K562 (cell line): ENCODE measurements around the gene PRKG1. TPM values are rescaled to one million over a fixed set of nuclear protein-coding genes. Genes with fewer than 3 reads are reported as not detected.

Experiments
- ATAC-seq: fragments of 200-7000 bp; cut with Tn5 transposase; 3 replicates; pipeline ENCODE4 v1.9.1; 2020; ENCODE audit warnings: moderate library complexity
- BruUV-seq: library from RNA; stranded (reverse); fragments of 400-500 nt; replicated peaks from 2 replicates; lab custom pipeline; 2021; lab: Mats Ljungman, UMichigan
- CTCF ChIA-PET: fragments of 300-600 bp; formaldehyde crosslinking; extraction: SDS; loops from one replicate; lab custom pipeline; 2021; ENCODE audit warnings: low intra/inter-chr PET ratio; lab: Yijun Ruan, JAX
- POLR2A ChIA-PET: fragments of 300-600, 350-650 bp; sonication (Branson Sonifier 250); formaldehyde crosslinking; extraction: SDS; loops from one replicate; lab custom pipeline; 2021; ENCODE audit warnings: antibody characterized with exemption, inconsistent platforms; lab: Yijun Ruan, JAX
- DNase-seq, 4 experiments: peaks; one replicate each; pipeline versions ENCODE4 v3.0.0 to v3.0.0-alpha.2; 2011 to 2018; ENCODE audit warnings: low spot score in 3 of 4, mixed read lengths in 3 of 4; ENCODE audit errors: extremely low read depth in 1 of 4
- FAIRE-seq: peaks from 2 replicates; lab custom pipeline; 2011; peaks lifted over from hg19 to GRCh38; lab: Jason Lieb, UNC
- H2AFZ ChIP-seq: 2 replicates; pipeline ENCODE4 v1.6.0; 2011; ENCODE audit warnings: low read depth, low read length, control low read depth, inconsistent platforms
- H3K27ac ChIP-seq: fragments of 200-600 bp; 3 replicates; pipeline ENCODE4 v1.8.0; 2011; ENCODE audit warnings: low read depth, mild to moderate bottlenecking, control low read depth, inconsistent platforms, low read length, moderate library complexity, mixed read lengths; ENCODE audit errors: extremely low read depth
- H3K27me3 ChIP-seq, 2 experiments: fragments of 300-600 bp in 1 of 2; 2 replicates in 1 of 2; 3 replicates in 1 of 2; pipeline versions ENCODE4 v1.6.0 to v1.8.0; 2011; ENCODE audit warnings: inconsistent platforms in 2 of 2, low read length in 2 of 2, mild to moderate bottlenecking in 1 of 2, mixed read lengths in 1 of 2, moderate library complexity in 1 of 2; ENCODE audit not compliant: control insufficient read depth in 2 of 2, insufficient read depth in 2 of 2
- H3K36me3 ChIP-seq: fragments of 300-600 bp; 3 replicates; pipeline ENCODE4 v1.8.0; 2011; ENCODE audit warnings: mild to moderate bottlenecking, low read length, inconsistent platforms; ENCODE audit not compliant: control insufficient read depth, insufficient read depth
- H3K4me1 ChIP-seq, 2 experiments: fragments of 200-600 bp in 1 of 2; replicated peaks in 1 of 2; 2 replicates in 1 of 2; 3 replicates in 1 of 2; pipeline versions ENCODE4 v1.5.1 to v1.8.0; 2011; ENCODE audit warnings: inconsistent platforms in 2 of 2, low read length in 2 of 2, mild to moderate bottlenecking in 1 of 2, mixed read lengths in 1 of 2, moderate library complexity in 1 of 2; ENCODE audit not compliant: control insufficient read depth in 2 of 2, insufficient read depth in 2 of 2
- H3K4me2 ChIP-seq: 2 replicates; pipeline ENCODE4 v1.6.1; 2011; ENCODE audit warnings: low read length, control low read depth, inconsistent platforms, mixed read lengths; ENCODE audit not compliant: insufficient read depth
- H3K4me3 ChIP-seq: fragments of 200-600 bp; sonication (generic), shearing (Covaris generic); 2 replicates; pipeline ENCODE4 v1.5.1; 2016; ENCODE audit warnings: control low read depth, inconsistent platforms
- H3K79me2 ChIP-seq: fragments of 200-600 bp; 3 replicates; pipeline ENCODE4 v1.8.0; 2011; ENCODE audit warnings: low read length, inconsistent platforms; ENCODE audit not compliant: control insufficient read depth, insufficient read depth
- H3K9ac ChIP-seq, 2 experiments: 2 replicates each; pipeline versions ENCODE4 v1.6.0 to v1.6.1; 2011; ENCODE audit warnings: low read depth in 2 of 2, low read length in 2 of 2, control low read depth in 1 of 2, inconsistent platforms in 1 of 2, mild to moderate bottlenecking in 1 of 2, mixed read lengths in 1 of 2; ENCODE audit not compliant: insufficient read depth in 1 of 2
- H3K9me1 ChIP-seq: one replicate; pipeline ENCODE4 v1.6.0; 2011; ENCODE audit warnings: inconsistent platforms, mild to moderate bottlenecking, low read length, moderate library complexity; ENCODE audit not compliant: control insufficient read depth, insufficient read depth
- H3K9me3 ChIP-seq: replicated peaks from 2 replicates; pipeline ENCODE4 v1.5.1; 2011; ENCODE audit warnings: low read depth, low read length, inconsistent platforms; ENCODE audit not compliant: control insufficient read depth, insufficient read depth
- H4K20me1 ChIP-seq: replicated peaks from 2 replicates; pipeline ENCODE4 v1.6.1; 2011; ENCODE audit warnings: low read length, inconsistent platforms, mixed read lengths; ENCODE audit not compliant: control insufficient read depth, insufficient read depth
- ARID1B ChIP-seq: fragments of 450-650 bp; IDR thresholded peaks from 2 replicates; pipeline ENCODE4 v1.6.1; 2016; ENCODE audit warnings: antibody characterized with exemption, mild to moderate bottlenecking, inconsistent platforms
- CEBPG ChIP-seq, 3 experiments: fragments of 200-800 bp in 1 of 3; sonication (Bioruptor generic) in 1 of 3; sonication (generic) in 1 of 3; formaldehyde crosslinking in 1 of 3; IDR thresholded peaks in 2 of 3; conservative IDR thresholded peaks in 1 of 3; 2 replicates each; pipeline versions ENCODE4 v1.6.1 to v1.8.0; 2016 to 2022; ENCODE audit warnings: missing compliant biosample characterization in 2 of 3, missing genetic modification characterization in 2 of 3, mild to moderate bottlenecking in 1 of 3, missing genetic modification reagents in 1 of 3
- DPF2 ChIP-seq: fragments of 450-650 bp; IDR thresholded peaks from 2 replicates; pipeline ENCODE4 v1.6.1; 2016
- HMGXB4 ChIP-seq: sonication (generic); formaldehyde crosslinking; IDR thresholded peaks from 2 replicates; pipeline ENCODE4 v1.8.1; 2023; ENCODE audit warnings: mild to moderate bottlenecking, missing genetic modification reagents
- HOXB6 ChIP-seq: fragments of 250-450 bp; sonication (Bioruptor Pico); IDR thresholded peaks from 2 replicates; pipeline ENCODE4 v1.5.1; 2022; ENCODE audit warnings: mild to moderate bottlenecking, borderline replicate concordance
- MAFF ChIP-seq: IDR thresholded peaks from 2 replicates; pipeline ENCODE4 v1.6.1; 2012; ENCODE audit warnings: low read length, improper control_type of control experiment
- MAFG ChIP-seq: fragments of 450-650 bp; conservative IDR thresholded peaks from 2 replicates; pipeline ENCODE4 v1.6.1; 2016; ENCODE audit warnings: missing genetic modification characterization, missing compliant biosample characterization
- RBM15 ChIP-seq: fragments of 200-400 bp; formaldehyde crosslinking; IDR thresholded peaks from 2 replicates; pipeline ENCODE4 v1.6.1; 2018; ENCODE audit warnings: mild to moderate bottlenecking, low read length, moderate library complexity; ENCODE audit not compliant: insufficient read depth
- SMARCA4 ChIP-seq: fragments of 450-650 bp; IDR thresholded peaks from 2 replicates; pipeline ENCODE4 v1.6.1; 2016
- TRIM24 ChIP-seq, 2 experiments: fragments of 450-650 bp; IDR thresholded peaks; 2 replicates each; pipeline ENCODE4 v1.6.1; 2016
- ZBTB11 ChIP-seq, 3 experiments: fragments of 200-800 bp in 1 of 3; fragments of 250-450 bp in 1 of 3; fragments of 450-650 bp in 1 of 3; sonication (Bioruptor Pico) in 1 of 3; sonication (Bioruptor generic) in 1 of 3; formaldehyde crosslinking in 1 of 3; IDR thresholded peaks; 2 replicates each; pipeline versions ENCODE4 v1.6.1 to v1.8.0; 2016 to 2022; ENCODE audit warnings: mild to moderate bottlenecking in 2 of 3, missing genetic modification characterization in 2 of 3, missing compliant biosample characterization in 1 of 3, moderate library complexity in 1 of 3
- ZHX1 ChIP-seq: fragments of 150-350 bp; conservative IDR thresholded peaks from 2 replicates; pipeline ENCODE4 v1.6.1; 2014; ENCODE audit warnings: low read length
- ZNF384 ChIP-seq: IDR thresholded peaks from 2 replicates; pipeline ENCODE4 v1.6.1; 2012; ENCODE audit warnings: low read depth, low read length, improper control_type of control experiment
- WGBS: fragments of 100-300 bp; shearing (Covaris generic); methylation state at CpG from one replicate; pipeline ENCODE4 v1.1.6; 2016; ENCODE audit warnings: low coverage, mixed read lengths; ENCODE audit not compliant: insufficient coverage; ENCODE audit errors: missing lambda C conversion rate; 5-methylcytosine and 5-hydroxymethylcytosine counted together
- in situ Hi-C: fragments of 300-500 bp; cut with MboI; formaldehyde crosslinking; loops from 4 replicates; pipeline ENCODE4 v1.15.0; 2018; ENCODE audit warnings: inconsistent platforms, mixed read lengths
- intact Hi-C: fragments of 100-400 bp; cut with micrococcal nuclease; formaldehyde crosslinking; loops from 2 replicates; pipeline ENCODE4 v1.14.2; 2022
- polyA plus RNA-seq, 8 experiments: library from polyadenylated mRNA; depleted of rRNA in 4 of 8; stranded (reverse) in 5 of 8; unstranded in 3 of 8; fragments of >200 nt; fragmentation: Nextera tagmentation in 2 of 8; fragmentation: Illumina TruSeq in 1 of 8; extraction: Ambion mirVana in 2 of 8; extraction: Trizol in 1 of 8; gene quantifications; 2 replicates each; pipeline versions ENCODE4 v1.2.1 to v1.2.3, GENCODE V29; 2011 to 2014; ENCODE audit warnings: inconsistent platforms in 1 of 8, missing spikeins in 1 of 8
- total RNA-seq, 7 experiments: library from RNA; depleted of rRNA in 6 of 7; stranded (reverse); fragments of >200 nt in 6 of 7; fragmentation: Illumina TruSeq in 2 of 7; extraction: Trizol in 2 of 7; gene quantifications; 2 replicates each; pipeline versions ENCODE4 v1.2.1 to v1.2.3, GENCODE V29; 2011 to 2021; ENCODE audit warnings: low replicate concordance in 1 of 7

Gene PRKG1
- total and polyA plus RNA-seq, 9 of the 15 experiments (the other 6 are each of a cell fraction or from before 2014, with no cell fraction given), result 0.22 TPM; not detected in 8

- peak overlapping the region; percentile 45; the same call in 1 of the 3 replicates for H3K27ac ChIP-seq
- peaks cover 4 to 5% of the 10 kb centered on the region in 2 experiments; a peak in 2 of 5 replicates for H3K4me1 ChIP-seq
- H3K9me1 ChIP-seq, result no peaks in the 10 kb centered on the region
- BruUV-seq, result no TSS peak
- no peaks in the 10 kb centered on the region for H3K9me3 ChIP-seq
- H3K9ac ChIP-seq, result peak overlapping the region; percentile 23 to 65; a peak in 2 of 4 replicates
- in situ Hi-C loops (no loop called here), intact Hi-C loops (no loop called here)
- H3K4me3 ChIP-seq, result no peak overlapping the region
- no peaks in the 10 kb centered on the region for H4K20me1 ChIP-seq
- ATAC-seq (peak; percentile 91), FAIRE-seq (no peak), DNase-seq (peak in 1 of 4 experiments; percentile 62)
- ChIA-PET POLR2A (interaction anchor here (0.6 to 1.4 kb wide), 3 partner anchors 12 to 1092 kb away, joined by 3 to 4 read pairs (median 3); no protein-coding TSS in a partner anchor), CTCF (no interaction called here)
- WGBS, result 0% methylated on average over 4 of the region's 4 CpGs
- 0 out of 3 replicates have a peak, but pooled peaks cover 1% of the 10 kb centered on the region for H3K79me2 ChIP-seq
- H3K4me2 ChIP-seq, result peak overlapping the region; percentile 42; the same call in 1 of the 2 replicates
- peaks cover 3% of the 10 kb centered on the region; the same call in 1 of the 3 replicates for H3K36me3 ChIP-seq
- peak overlapping the region; percentile 87 for H2AFZ ChIP-seq
- no peaks in the 10 kb centered on the region for H3K27me3 ChIP-seq
- peak in 1 of 2 experiments; percentile 23; a peak in 1 of 4 replicates for TF ChIP-seq TRIM24 (IDR thresholded peaks at IDR 0.05)
- TF ChIP-seq HOXB6 (CRISPR knock-in tag), result no peak
- peak; percentile 3; the same call in 1 of the 2 replicates for TF ChIP-seq MAFF
- peak; percentile 93 for TF ChIP-seq ZNF384
- TF ChIP-seq ZHX1, result no peak
- peak; percentile 84 for TF ChIP-seq DPF2
- no peak for TF ChIP-seq CEBPG (CRISPR knock-in tag; IDR thresholded peaks at IDR 0.05)
- TF ChIP-seq CEBPG (tag; conservative IDR thresholded peaks at IDR 0.05 in 1 of 2, IDR thresholded peaks at IDR 0.05 in 1 of 2), result 0 out of 4 replicates have a peak, but pooled peaks of 1 of the 2 experiments have one; percentile 14
- TF ChIP-seq RBM15, result no peak
- TF ChIP-seq ZBTB11 (CRISPR knock-in tag; IDR thresholded peaks at IDR 0.05), result peak in 1 of 3 experiments; percentile 71; a peak in 1 of 6 replicates
- TF ChIP-seq HMGXB4, result no peak
- peak; percentile 84 for TF ChIP-seq SMARCA4
- peak; percentile 49; the same call in 1 of the 2 replicates for TF ChIP-seq MAFG (tag)
- peak; percentile 61 for TF ChIP-seq ARID1B
Measured at GRCh38 chr10:51691135-51691534, 616.8 kb downstream of the PRKG1 start.
